Esophagus muscularis mucosa (tissue), 3 donors: Measurements from ENCODE around the gene TWNK.

Experiments used
- POLR2A ChIP-seq: fragments of 450-650 bp; IDR thresholded peaks from one replicate; pipeline ENCODE4 v1.6.1; 2017; ENCODE audit warnings: antibody characterized with exemption, moderate library complexity, mild to moderate bottlenecking, low read depth
- TF ChIP-seq, protein P1 (sequence below), 3 experiments: fragments of 200-600 bp in 2 of 3; fragments of 450-650 bp in 1 of 3; sonication (generic) in 2 of 3; IDR thresholded peaks; one replicate each; pipeline ENCODE4 v1.5.1; 2017 to 2019; ENCODE audit warnings: antibody characterized with exemption in 3 of 3, mild to moderate bottlenecking in 2 of 3, moderate library complexity in 1 of 3

DNA sequence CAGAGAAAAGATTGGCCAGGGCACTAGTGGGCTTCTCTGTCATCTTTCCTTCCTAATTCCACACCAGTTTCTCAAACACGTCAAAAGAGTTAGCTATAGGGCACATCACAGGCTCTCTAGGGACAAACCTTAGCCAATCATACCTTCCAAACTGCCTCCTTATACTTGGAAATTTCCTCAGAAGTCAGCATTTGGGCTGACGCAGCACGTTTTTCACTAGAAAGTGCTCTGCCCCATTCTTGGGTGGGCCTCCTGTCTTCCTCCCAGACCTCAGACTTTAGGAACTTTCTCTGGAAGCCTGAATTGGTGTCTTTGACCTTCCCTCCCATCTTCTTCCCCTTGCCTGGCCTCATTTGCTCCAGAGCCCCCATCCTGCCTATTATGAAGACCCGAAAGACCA is 54.8 kb downstream of the TWNK start:
- TF ChIP-seq, protein P1, sequence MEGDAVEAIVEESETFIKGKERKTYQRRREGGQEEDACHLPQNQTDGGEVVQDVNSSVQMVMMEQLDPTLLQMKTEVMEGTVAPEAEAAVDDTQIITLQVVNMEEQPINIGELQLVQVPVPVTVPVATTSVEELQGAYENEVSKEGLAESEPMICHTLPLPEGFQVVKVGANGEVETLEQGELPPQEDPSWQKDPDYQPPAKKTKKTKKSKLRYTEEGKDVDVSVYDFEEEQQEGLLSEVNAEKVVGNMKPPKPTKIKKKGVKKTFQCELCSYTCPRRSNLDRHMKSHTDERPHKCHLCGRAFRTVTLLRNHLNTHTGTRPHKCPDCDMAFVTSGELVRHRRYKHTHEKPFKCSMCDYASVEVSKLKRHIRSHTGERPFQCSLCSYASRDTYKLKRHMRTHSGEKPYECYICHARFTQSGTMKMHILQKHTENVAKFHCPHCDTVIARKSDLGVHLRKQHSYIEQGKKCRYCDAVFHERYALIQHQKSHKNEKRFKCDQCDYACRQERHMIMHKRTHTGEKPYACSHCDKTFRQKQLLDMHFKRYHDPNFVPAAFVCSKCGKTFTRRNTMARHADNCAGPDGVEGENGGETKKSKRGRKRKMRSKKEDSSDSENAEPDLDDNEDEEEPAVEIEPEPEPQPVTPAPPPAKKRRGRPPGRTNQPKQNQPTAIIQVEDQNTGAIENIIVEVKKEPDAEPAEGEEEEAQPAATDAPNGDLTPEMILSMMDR (IDR thresholded peaks at IDR 0.05): no peak
- no peak for TF ChIP-seq POLR2A
